ENCODE measurements around the gene POM121L12.

GRCh38 chr7:52992001-52992400 lies 43.4 kb upstream of the POM121L12 start:
- TF ChIP-seq CTCF (conservative IDR thresholded peaks at IDR 0.05 in 1 of 2, IDR thresholded peaks at IDR 0.05 in 1 of 2; ENCODE audit: low read depth in 1 of 2, low read length in 2 of 2) (no peak), EZH2 (IDR thresholded peaks at IDR 0.05; ENCODE audit: low read length, missing control alignments) (no peak)

Measured in fibroblast of lung (primary cell).